GM12872 (cell line): ENCODE measurements around the gene TUBB3.

Experiments used
- CTCF ChIP-seq: IDR thresholded peaks from 3 replicates; pipeline ENCODE4 v1.5.1; 2011; ENCODE audit warnings: low read depth, mild to moderate bottlenecking, low read length, moderate library complexity; ENCODE audit not compliant: insufficient read depth

The TUBB3 gene

GRCh38 chr16:89923640-89924296 lies 626 bp downstream of the TUBB3 start:
- no peak for TF ChIP-seq CTCF

GRCh38 chr16:89924297-89924924 lies 1.3 kb downstream of the TUBB3 start:
- TF ChIP-seq CTCF = no peak

- no peak for TF ChIP-seq CTCF
Measured at GRCh38 chr16:89924925-89925307, 1.8 kb downstream of the TUBB3 start.

- no peak for TF ChIP-seq CTCF
Measured at GRCh38 chr16:89925596-89926079, 2.5 kb downstream of the TUBB3 start.

GRCh38 chr16:89931305-89931896 lies 8.3 kb downstream of the TUBB3 start:
- no peak for TF ChIP-seq CTCF

GRCh38 chr16:89931964-89932363 lies 8.8 kb downstream of the TUBB3 start:
- TF ChIP-seq CTCF = no peak

- TF ChIP-seq CTCF = no peak
Measured at GRCh38 chr16:89934611-89935553, 11.7 kb downstream of the TUBB3 start.
